WERI-Rb-1 (cell line): ENCODE data around the gene SHISAL2B.

Source experiments
- DNase-seq: peaks from one replicate; pipeline ENCODE4 v3.0.0-alpha.2; 2020
- H3K27ac ChIP-seq: fragments of 250-450 bp; sonication (Bioruptor Pico); 2 replicates; pipeline ENCODE4 v1.5.1; 2020; ENCODE audit warnings: mild to moderate bottlenecking, moderate library complexity
- H3K27me3 ChIP-seq: fragments of 250-450 bp; sonication (Bioruptor Pico); 2 replicates; pipeline ENCODE4 v1.5.1; 2021; ENCODE audit warnings: mild to moderate bottlenecking, low read depth, moderate library complexity; ENCODE audit not compliant: insufficient read depth, severe bottlenecking
- H3K36me3 ChIP-seq: fragments of 250-450 bp; sonication (Bioruptor Pico); 2 replicates; pipeline ENCODE4 v1.5.1; 2020; ENCODE audit warnings: mild to moderate bottlenecking, moderate library complexity
- H3K4me3 ChIP-seq: 2 replicates; pipeline ENCODE4 v1.5.1; 2011; ENCODE audit warnings: low read depth, mild to moderate bottlenecking, control low read depth, low read length
- H3K9me3 ChIP-seq: fragments of 250-450 bp; sonication (Bioruptor Pico); 2 replicates; pipeline ENCODE4 v1.5.1; 2021; ENCODE audit warnings: mild to moderate bottlenecking, moderate library complexity; ENCODE audit not compliant: severe bottlenecking
- CTCF ChIP-seq: IDR thresholded peaks from 2 replicates; pipeline ENCODE4 v1.5.1; 2011; ENCODE audit warnings: low read depth, mild to moderate bottlenecking, control low read depth, inconsistent platforms, low read length

SHISAL2B gene

GRCh38 chr5:64759960-64760660 is 69.8 kb downstream of the SHISAL2B start:
- H3K36me3 ChIP-seq, result peaks cover 10% of the 10 kb centered on the region
- no peaks in the 10 kb centered on the region for H3K9me3 ChIP-seq
- no peak overlapping the region for H3K4me3 ChIP-seq
- no peak for TF ChIP-seq CTCF
- no peak for DNase-seq
- no peaks in the 10 kb centered on the region for H3K27me3 ChIP-seq
- H3K27ac ChIP-seq, result no peak overlapping the region

- H3K27me3 ChIP-seq, result no peaks in the 10 kb centered on the region
- no peaks in the 10 kb centered on the region for H3K9me3 ChIP-seq
- H3K27ac ChIP-seq, result no peak overlapping the region
- no peak for TF ChIP-seq CTCF
- no peak overlapping the region for H3K4me3 ChIP-seq
- H3K36me3 ChIP-seq, result peaks cover 21% of the 10 kb centered on the region
- no peak for DNase-seq
Measured at GRCh38 chr5:64763948-64764503, 73.7 kb downstream of the SHISAL2B start.

- no peak overlapping the region for H3K27ac ChIP-seq
- DNase-seq, result no peak
- no peak overlapping the region for H3K4me3 ChIP-seq
- no peaks in the 10 kb centered on the region for H3K9me3 ChIP-seq
- peaks cover 21% of the 10 kb centered on the region for H3K36me3 ChIP-seq
- H3K27me3 ChIP-seq, result no peaks in the 10 kb centered on the region
- no peak for TF ChIP-seq CTCF
Measured at GRCh38 chr5:64765804-64766504, 75.7 kb downstream of the SHISAL2B start.

- no peak for TF ChIP-seq CTCF
Measured at GRCh38 chr5:64766941-64767340, 76.6 kb downstream of the SHISAL2B start.

More at GRCh38 chr5:64766941-64767340, 76.6 kb downstream of the SHISAL2B start:
- Histone ChIP-seq H3K9me3 (no peaks in the 10 kb centered on the region), H3K27ac (no peak overlapping the region), H3K36me3 (peaks cover 21% of the 10 kb centered on the region), H3K27me3 (no peaks in the 10 kb centered on the region), H3K4me3 (no peak overlapping the region; the same call in 1 of the 2 replicates)
- DNase-seq, result no peak
